Stomach (tissue), 9 donors: ENCODE results near the gene SNURF. TPM values are rescaled to one million over a fixed set of nuclear protein-coding genes. Genes with fewer than 3 reads are reported as not detected.

Source experiments
- DNase-seq, 2 donors: peaks; one replicate each; pipeline versions ENCODE4 v3.0.0 to v3.0.0-alpha.2; 2013 to 2019
- H3K27ac ChIP-seq, 5 donors: fragments of 200-600 bp in 4 of 5; sonication (generic) in 4 of 5; one replicate each; pipeline ENCODE4 v1.5.1; 2013 to 2019; ENCODE audit warnings: mild to moderate bottlenecking in 1 of 5, moderate library complexity in 1 of 5
- H3K27me3 ChIP-seq, 3 donors: fragments of 200-600 bp; sonication (generic); one replicate each; pipeline ENCODE4 v1.5.1; 2017 to 2019; ENCODE audit warnings: mixed run types in 1 of 3
- H3K36me3 ChIP-seq, 4 donors: fragments of 200-600 bp; sonication (generic); 1 replicate in 3 of 4; 2 replicates in 1 of 4; pipeline ENCODE4 v1.5.1; 2016 to 2019
- H3K4me1 ChIP-seq, 4 donors: fragments of 200-600 bp; sonication (generic); one replicate each; pipeline ENCODE4 v1.5.1; 2016 to 2019
- H3K4me3 ChIP-seq, 4 donors: fragments of 200-600 bp; sonication (generic) in 3 of 4; one replicate each; pipeline ENCODE4 v1.5.1; 2016 to 2019; ENCODE audit warnings: mild to moderate bottlenecking in 1 of 4
- H3K9me3 ChIP-seq, 4 donors: fragments of 200-600 bp; sonication (generic); one replicate each; pipeline ENCODE4 v1.5.1; 2016 to 2019
- EP300 ChIP-seq: sonication (generic); formaldehyde crosslinking; IDR thresholded peaks from one replicate; pipeline ENCODE4 v1.6.1; 2017; ENCODE audit warnings: antibody characterized with exemption
- POLR2A ChIP-seq, 4 donors: fragments of 450-650 bp; IDR thresholded peaks; one replicate each; pipeline ENCODE4 v1.6.1; 2016; ENCODE audit warnings: antibody characterized with exemption in 4 of 4, control low read depth in 2 of 4, mild to moderate bottlenecking in 1 of 4, moderate library complexity in 1 of 4
- POLR2AphosphoS5 ChIP-seq, 3 donors: sonication (generic); formaldehyde crosslinking; IDR thresholded peaks; one replicate each; pipeline ENCODE4 v1.6.1; 2016; ENCODE audit warnings: antibody characterized with exemption in 3 of 3
- WGBS, 5 donors: extraction: QIAGEN DNeasy Blood & Tissue Kit in 3 of 5; methylation state at CpG; one replicate each; pipeline versions ENCODE4 v1.1.5 to v1.1.7; 2013 to 2018; 5-methylcytosine and 5-hydroxymethylcytosine counted together
- intact Hi-C: fragments of 100-400 bp; cut with DNase I; formaldehyde crosslinking; loops from one replicate; pipeline ENCODE4 v1.15.1; 2023; ENCODE audit warnings: low total_unique reads
- polyA plus RNA-seq, 3 donors: library from polyadenylated mRNA; stranded (reverse); fragments of 200-250 nt; gene quantifications; one replicate each; pipeline ENCODE4 v1.2.3, GENCODE V29; 2013
- total RNA-seq, 5 donors: library from RNA; depleted of rRNA; stranded (reverse); fragments of >200 nt; gene quantifications; one replicate each; pipeline versions ENCODE4 v1.1.0 to v1.2.3, GENCODE V29; 2014 to 2016
- TF ChIP-seq, protein P1 (sequence below), 7 experiments: fragments of 450-650 bp in 4 of 7; fragments of 200-600 bp in 3 of 7; sonication (generic) in 3 of 7; IDR thresholded peaks; one replicate each; pipeline ENCODE4 v1.5.1; 2016 to 2019; ENCODE audit warnings: antibody characterized with exemption in 7 of 7, control low read depth in 2 of 7, mild to moderate bottlenecking in 1 of 7
- donor health status: healthy with polysubstance abuse.
- donor health status: Bipolar disorder and iron deficiency.
- donor health status: healthy.

The SNURF gene
- total and polyA plus RNA-seq, 8 donors: 1.2 to 29.2 (median 6.1) TPM; not detected in 3

DNA sequence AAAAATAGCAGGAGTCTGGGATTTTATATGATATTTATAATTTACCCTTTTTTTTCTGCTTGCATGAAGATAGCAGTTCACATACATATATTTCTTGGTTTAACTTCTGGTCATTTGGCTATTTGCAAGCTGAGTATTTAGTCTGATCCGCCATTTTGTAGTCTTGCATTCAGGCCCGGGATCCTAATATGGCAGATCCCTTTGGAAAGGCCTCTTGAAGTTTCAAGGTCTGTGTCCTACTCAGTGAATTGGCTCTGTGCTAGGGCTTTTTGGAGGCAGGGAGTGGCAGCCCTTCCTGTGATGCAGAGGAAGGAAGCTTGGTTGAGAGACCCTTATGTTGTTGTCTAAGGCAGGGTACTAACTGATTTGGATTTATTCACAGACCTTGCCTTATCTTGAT lies 2.9 kb downstream of the SNURF start:
- Histone ChIP-seq H3K9me3 (peaks cover 0 to 42% (median 20%) of the 10 kb centered on the region in 4 donors), H3K36me3 (peaks cover 0 to 19% (median 4%) of the 10 kb centered on the region in 4 donors), H3K4me3 (no peak overlapping the region), H3K4me1 (peaks cover 0 to 5% (median 2%) of the 10 kb centered on the region in 4 donors), H3K27ac (no peak overlapping the region), H3K27me3 (no peaks in the 10 kb centered on the region)
- intact Hi-C loops: no loop called here
- TF ChIP-seq POLR2A (IDR thresholded peaks at IDR 0.05) (no peak), EP300 (no peak), POLR2AphosphoS5 (IDR thresholded peaks at IDR 0.05) (no peak)
- TF ChIP-seq, protein P1, sequence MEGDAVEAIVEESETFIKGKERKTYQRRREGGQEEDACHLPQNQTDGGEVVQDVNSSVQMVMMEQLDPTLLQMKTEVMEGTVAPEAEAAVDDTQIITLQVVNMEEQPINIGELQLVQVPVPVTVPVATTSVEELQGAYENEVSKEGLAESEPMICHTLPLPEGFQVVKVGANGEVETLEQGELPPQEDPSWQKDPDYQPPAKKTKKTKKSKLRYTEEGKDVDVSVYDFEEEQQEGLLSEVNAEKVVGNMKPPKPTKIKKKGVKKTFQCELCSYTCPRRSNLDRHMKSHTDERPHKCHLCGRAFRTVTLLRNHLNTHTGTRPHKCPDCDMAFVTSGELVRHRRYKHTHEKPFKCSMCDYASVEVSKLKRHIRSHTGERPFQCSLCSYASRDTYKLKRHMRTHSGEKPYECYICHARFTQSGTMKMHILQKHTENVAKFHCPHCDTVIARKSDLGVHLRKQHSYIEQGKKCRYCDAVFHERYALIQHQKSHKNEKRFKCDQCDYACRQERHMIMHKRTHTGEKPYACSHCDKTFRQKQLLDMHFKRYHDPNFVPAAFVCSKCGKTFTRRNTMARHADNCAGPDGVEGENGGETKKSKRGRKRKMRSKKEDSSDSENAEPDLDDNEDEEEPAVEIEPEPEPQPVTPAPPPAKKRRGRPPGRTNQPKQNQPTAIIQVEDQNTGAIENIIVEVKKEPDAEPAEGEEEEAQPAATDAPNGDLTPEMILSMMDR (IDR thresholded peaks at IDR 0.05): no peak
- 77 to 89% (median 84%) methylated on average over 2 of the region's 2 CpGs for WGBS, 5 donors
- no peak for DNase-seq

DNA sequence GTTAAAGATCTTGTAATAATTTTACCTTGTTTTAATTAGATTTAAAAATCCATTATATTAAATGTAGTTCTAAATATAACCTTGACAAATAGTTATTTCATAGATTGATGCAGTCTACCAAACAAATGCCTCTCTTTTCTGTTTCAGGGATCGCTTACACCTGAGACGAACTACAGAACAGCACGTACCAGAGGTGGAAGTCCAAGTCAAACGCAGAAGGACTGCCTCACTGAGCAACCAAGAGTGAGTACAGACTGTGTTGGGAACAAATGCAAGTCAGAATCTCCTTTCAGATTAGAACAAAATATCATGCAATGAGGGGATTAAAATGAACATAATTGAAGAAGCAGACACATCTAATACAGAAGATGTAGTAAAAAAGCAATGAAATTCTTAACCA lies 7.2 kb downstream of the SNURF start:
- 81 to 89% (median 85%) methylated on average over 4 of the region's 4 CpGs for WGBS, 5 donors
- TF ChIP-seq, protein P1 (IDR thresholded peaks at IDR 0.05): no peak
- no peak for TF ChIP-seq POLR2A (IDR thresholded peaks at IDR 0.05)
- no peak for TF ChIP-seq EP300
- no peak for TF ChIP-seq POLR2AphosphoS5 (IDR thresholded peaks at IDR 0.05)
- DNase-seq: no peak
- Histone ChIP-seq H3K4me1 (peaks cover 0 to 3% (median 0%) of the 10 kb centered on the region in 4 donors), H3K9me3 (peaks cover 0 to 45% (median 25%) of the 10 kb centered on the region in 4 donors), H3K4me3 (no peak overlapping the region), H3K27ac (no peak overlapping the region), H3K36me3 (peaks cover 9 to 61% (median 46%) of the 10 kb centered on the region in 4 donors), H3K27me3 (no peaks in the 10 kb centered on the region)
- intact Hi-C loops: loop anchor here (10.0 kb wide), 1 partner anchor 73 kb away; no protein-coding TSS in a partner anchor

DNA sequence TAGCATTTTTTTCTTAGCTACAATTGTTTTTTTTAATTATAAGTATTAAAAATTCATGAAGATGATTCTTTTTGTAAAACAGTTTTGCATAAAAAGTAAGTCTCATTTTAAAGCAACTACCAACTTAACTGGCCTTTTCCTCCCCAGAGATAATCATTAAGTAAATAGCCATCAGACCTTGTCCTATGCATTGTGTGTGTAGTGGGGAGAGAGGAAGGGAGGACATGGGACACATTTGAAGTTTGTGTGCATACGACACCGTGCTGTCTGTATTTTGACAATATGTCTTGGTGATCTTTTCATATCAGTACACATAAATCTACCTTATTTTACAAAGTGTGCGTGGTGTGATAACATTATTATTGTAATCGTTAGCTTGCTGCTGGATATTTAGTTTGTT lies 8.1 kb downstream of the SNURF start:
- WGBS, 5 donors: 76 to 85% (median 79%) methylated on average over 4 of the region's 4 CpGs
- Histone ChIP-seq H3K27ac (no peak overlapping the region), H3K4me1 (no peaks in the 10 kb centered on the region), H3K36me3 (peaks cover 12 to 70% (median 55%) of the 10 kb centered on the region in 4 donors), H3K4me3 (no peak overlapping the region), H3K9me3 (peaks cover 0 to 54% (median 28%) of the 10 kb centered on the region in 4 donors), H3K27me3 (no peaks in the 10 kb centered on the region)
- DNase-seq: no peak
- intact Hi-C loops: loop anchor here (10.0 kb wide), 1 partner anchor 72 kb away; no protein-coding TSS in a partner anchor
- TF ChIP-seq POLR2AphosphoS5 (IDR thresholded peaks at IDR 0.05) (no peak), POLR2A (IDR thresholded peaks at IDR 0.05) (no peak), EP300 (no peak)
- TF ChIP-seq, protein P1 (IDR thresholded peaks at IDR 0.05): no peak

DNA sequence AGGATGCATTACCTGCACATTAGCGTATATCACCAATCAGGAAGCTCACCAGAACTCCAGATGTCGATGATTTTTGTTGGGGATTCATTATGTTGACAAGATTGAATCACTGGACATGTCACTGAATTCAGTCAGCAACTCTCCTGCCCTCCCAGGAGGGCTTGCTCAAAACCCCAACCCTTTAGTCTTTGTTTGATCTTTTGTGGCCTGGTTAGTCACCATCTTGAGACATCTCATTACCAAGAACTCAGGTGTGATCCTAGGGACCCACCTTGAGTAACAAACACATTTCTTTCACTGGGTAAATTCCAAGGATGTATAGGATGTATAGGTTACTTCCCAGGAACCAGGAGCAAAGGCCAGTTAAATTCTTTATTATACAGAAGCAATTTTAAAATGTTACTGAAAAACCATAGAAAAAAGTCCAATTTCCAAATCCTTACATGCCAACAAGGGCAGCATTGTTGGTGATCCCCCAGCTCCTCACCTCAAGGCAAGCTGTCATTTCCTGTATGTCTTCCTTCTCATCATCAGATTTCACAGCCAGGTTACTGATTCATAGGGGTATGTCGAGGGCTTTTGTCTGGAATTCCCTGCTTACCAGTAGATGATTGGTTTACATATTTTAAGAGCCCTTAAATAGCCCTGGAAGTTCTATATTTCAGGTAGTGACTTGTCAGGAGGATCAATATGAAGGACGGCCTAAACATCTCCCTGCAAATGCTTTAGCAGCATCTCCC lies 11.7 kb downstream of the SNURF start:
- intact Hi-C loops: loop anchor here (10.0 kb wide), 1 partner anchor 68 kb away; no protein-coding TSS in a partner anchor
- Histone ChIP-seq H3K4me3 (no peak overlapping the region), H3K27ac (no peak overlapping the region), H3K4me1 (no peaks in the 10 kb centered on the region), H3K36me3 (peaks cover 18 to 97% (median 85%) of the 10 kb centered on the region in 4 donors), H3K9me3 (peaks cover under 1 to 65% (median 41%) of the 10 kb centered on the region in 4 donors), H3K27me3 (no peaks in the 10 kb centered on the region)
- 63 to 78% (median 74%) methylated on average over 4 of the region's 4 CpGs for WGBS, 5 donors
- no peak for TF ChIP-seq EP300
- no peak for TF ChIP-seq POLR2A (IDR thresholded peaks at IDR 0.05)
- TF ChIP-seq, protein P1 (IDR thresholded peaks at IDR 0.05): no peak
- TF ChIP-seq POLR2AphosphoS5 (IDR thresholded peaks at IDR 0.05): no peak
- DNase-seq: no peak
